ENCODE measurements around the gene SLC25A36. TPM values are rescaled to one million over a fixed set of nuclear protein-coding genes. Genes with fewer than 3 reads are reported as not detected.
"Not testable (repeated sequence)": the region's sequence is repeated elsewhere in the genome, so short reads cannot be mapped to it uniquely, and the experiment has no call there.

SLC25A36 gene
- total RNA-seq, 1 donor from 2014 or later: 63.8 TPM

DNA sequence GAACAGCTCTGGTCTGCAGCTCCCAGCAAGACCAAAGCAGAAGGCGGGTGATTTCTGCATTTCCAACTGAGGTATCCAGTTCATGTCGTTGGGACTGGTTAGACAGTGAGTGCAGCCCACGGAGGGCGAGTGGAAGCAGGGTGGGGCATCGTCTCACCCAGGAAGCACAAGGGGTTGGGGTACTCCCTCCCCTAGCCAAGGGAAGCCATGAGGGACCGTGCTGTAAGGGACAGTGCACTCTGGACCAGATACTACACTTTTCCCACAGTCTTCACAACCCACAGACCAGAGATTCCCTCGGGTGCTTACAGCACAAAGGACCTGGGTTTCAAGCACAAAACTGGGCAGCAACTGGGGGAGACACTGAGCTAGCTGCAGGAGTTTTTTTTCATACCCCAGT is 8.5 kb upstream of the SLC25A36 start:
- Histone ChIP-seq H3K36me3 (ENCODE audit: control insufficient read depth, insufficient read depth, low read length) (no peaks in the 10 kb centered on the region), H3K4me3 (ENCODE audit: low read depth, low read length) (no peak overlapping the region), H3K27me3 (ENCODE audit: control insufficient read depth, insufficient read depth, low read length) (no peaks in the 10 kb centered on the region)
- no peak for DNase-seq (ENCODE audit: low read depth)
- TF ChIP-seq, protein P1, sequence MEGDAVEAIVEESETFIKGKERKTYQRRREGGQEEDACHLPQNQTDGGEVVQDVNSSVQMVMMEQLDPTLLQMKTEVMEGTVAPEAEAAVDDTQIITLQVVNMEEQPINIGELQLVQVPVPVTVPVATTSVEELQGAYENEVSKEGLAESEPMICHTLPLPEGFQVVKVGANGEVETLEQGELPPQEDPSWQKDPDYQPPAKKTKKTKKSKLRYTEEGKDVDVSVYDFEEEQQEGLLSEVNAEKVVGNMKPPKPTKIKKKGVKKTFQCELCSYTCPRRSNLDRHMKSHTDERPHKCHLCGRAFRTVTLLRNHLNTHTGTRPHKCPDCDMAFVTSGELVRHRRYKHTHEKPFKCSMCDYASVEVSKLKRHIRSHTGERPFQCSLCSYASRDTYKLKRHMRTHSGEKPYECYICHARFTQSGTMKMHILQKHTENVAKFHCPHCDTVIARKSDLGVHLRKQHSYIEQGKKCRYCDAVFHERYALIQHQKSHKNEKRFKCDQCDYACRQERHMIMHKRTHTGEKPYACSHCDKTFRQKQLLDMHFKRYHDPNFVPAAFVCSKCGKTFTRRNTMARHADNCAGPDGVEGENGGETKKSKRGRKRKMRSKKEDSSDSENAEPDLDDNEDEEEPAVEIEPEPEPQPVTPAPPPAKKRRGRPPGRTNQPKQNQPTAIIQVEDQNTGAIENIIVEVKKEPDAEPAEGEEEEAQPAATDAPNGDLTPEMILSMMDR (IDR thresholded peaks at IDR 0.05; ENCODE audit: insufficient read depth, low read length, poor library complexity, severe bottlenecking): no peak

DNA sequence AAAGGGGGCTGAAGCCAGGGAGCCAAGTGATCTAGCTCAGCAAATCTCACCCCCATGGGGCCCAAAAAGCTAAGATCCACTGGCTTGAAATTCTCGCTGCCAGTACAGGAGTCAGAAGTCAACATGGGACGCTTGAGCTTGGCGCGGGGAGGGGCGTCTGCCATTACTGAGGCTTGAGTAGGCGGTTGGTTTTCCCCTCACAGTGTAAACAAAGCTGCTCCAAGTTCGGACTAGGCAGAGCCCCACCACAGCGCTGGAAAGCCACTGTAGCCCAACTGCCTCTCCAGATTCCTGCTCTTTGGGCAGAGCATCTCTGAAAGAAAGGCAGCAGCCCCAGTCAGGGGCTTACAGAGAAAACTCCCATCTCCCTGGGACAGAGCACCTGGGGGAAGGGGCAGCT is 8.1 kb upstream of the SLC25A36 start:
- no peak overlapping the region for H3K4me3 ChIP-seq (ENCODE audit: low read depth, low read length)
- no peaks in the 10 kb centered on the region for H3K36me3 ChIP-seq (ENCODE audit: control insufficient read depth, insufficient read depth, low read length)
- DNase-seq (ENCODE audit: low read depth): no peak
- H3K27me3 ChIP-seq (ENCODE audit: control insufficient read depth, insufficient read depth, low read length): no peaks in the 10 kb centered on the region
- TF ChIP-seq, protein P1 (IDR thresholded peaks at IDR 0.05; ENCODE audit: insufficient read depth, low read length, poor library complexity, severe bottlenecking): no peak

DNA sequence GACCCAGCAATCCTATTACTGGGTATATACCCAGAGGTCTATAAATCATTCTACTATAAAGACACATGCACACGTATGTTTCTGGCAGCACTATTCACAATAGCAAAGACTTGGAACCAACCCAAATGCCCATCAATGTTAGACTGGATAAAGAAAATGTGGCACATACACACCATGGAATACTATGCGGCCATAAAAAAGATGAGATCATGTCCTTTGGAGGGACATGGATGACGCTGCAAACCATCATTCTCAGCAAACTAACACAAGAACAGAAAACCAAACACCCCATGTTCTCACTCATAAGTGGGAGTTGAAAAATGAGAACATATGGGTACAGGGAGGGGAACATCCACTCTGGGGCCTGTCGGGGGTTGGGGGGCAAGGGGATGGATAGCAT is 2.3 kb upstream of the SLC25A36 start:
- H3K36me3 ChIP-seq (ENCODE audit: control insufficient read depth, insufficient read depth, low read length); H3K4me3 ChIP-seq (ENCODE audit: low read depth, low read length); H3K27me3 ChIP-seq (ENCODE audit: control insufficient read depth, insufficient read depth, low read length); DNase-seq (ENCODE audit: low read depth): not testable (repeated sequence)

DNA sequence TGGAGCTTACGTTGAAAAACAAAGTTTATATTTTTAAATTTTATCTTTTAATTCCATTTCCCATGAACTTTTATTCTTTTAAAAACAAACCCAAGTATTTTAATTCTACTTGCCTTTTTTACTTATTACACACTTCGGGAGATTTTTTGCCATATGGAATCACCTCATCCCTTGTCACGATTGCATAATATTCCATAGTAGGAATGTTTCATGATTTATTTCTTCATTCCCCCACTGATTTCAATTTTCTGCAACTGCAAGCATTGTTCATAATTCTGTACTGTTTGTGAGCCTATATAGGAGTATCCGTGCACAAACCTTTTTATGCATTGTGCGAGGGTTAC is 574 bp upstream of the SLC25A36 start:
- TF ChIP-seq, protein P1 (IDR thresholded peaks at IDR 0.05; ENCODE audit: insufficient read depth, low read length, poor library complexity, severe bottlenecking): no peak
- Histone ChIP-seq H3K4me3 (ENCODE audit: low read depth, low read length) (peak overlapping the region; percentile 85), H3K27me3 (ENCODE audit: control insufficient read depth, insufficient read depth, low read length) (no peaks in the 10 kb centered on the region), H3K36me3 (ENCODE audit: control insufficient read depth, insufficient read depth, low read length) (no peaks in the 10 kb centered on the region)
- DNase-seq (ENCODE audit: low read depth): no peak

DNA sequence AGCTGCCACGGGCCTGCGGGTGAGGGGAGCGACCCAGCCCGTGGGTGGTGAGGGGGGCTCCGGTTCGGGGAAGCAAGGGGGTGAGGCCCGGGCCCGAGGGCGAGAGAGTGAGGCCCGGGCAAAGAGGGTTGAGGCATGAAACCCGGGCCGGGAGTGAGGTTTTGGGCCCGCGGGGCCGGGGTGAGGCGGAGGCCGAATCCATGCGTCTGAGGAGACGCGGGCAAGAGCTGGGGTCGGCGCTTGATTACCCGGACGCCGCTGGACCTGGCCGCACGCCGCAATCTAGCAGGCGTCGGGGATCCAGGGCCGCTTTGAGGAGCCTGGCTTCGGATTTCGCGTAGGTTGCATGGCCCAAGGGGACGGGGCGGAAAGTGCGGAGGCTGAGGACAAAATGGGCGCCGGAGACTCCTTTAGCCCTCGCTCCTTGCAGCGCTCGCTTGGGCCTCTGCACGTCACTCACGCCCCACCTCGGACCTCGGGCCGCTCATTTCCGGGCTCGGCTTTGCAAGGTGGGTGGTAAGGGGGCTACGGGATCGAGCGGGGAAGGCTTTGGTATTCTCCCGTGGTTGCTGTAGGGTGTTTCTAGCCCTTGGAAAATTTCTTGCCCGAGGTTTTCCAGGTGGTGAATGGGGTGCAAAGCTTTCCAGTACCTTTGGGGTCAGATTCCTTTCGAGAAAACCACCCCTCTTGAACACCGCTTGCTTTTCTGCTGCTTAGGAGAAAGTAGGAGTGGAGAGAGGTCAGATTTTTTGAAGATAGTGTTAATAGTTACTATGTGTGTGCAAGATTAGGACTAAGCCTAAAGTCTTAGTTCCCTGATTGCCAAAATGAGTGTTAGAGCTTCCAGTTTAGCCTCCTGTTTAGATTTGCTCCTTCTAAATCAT is 827 bp downstream of the SLC25A36 start:
- TF ChIP-seq, protein P1 (IDR thresholded peaks at IDR 0.05; ENCODE audit: insufficient read depth, low read length, poor library complexity, severe bottlenecking): no peak
- Histone ChIP-seq H3K4me3 (ENCODE audit: low read depth, low read length) (peak overlapping the region; percentile 85), H3K36me3 (ENCODE audit: control insufficient read depth, insufficient read depth, low read length) (no peaks in the 10 kb centered on the region), H3K27me3 (ENCODE audit: control insufficient read depth, insufficient read depth, low read length) (no peaks in the 10 kb centered on the region)
- DNase-seq (ENCODE audit: low read depth): no peak

DNA sequence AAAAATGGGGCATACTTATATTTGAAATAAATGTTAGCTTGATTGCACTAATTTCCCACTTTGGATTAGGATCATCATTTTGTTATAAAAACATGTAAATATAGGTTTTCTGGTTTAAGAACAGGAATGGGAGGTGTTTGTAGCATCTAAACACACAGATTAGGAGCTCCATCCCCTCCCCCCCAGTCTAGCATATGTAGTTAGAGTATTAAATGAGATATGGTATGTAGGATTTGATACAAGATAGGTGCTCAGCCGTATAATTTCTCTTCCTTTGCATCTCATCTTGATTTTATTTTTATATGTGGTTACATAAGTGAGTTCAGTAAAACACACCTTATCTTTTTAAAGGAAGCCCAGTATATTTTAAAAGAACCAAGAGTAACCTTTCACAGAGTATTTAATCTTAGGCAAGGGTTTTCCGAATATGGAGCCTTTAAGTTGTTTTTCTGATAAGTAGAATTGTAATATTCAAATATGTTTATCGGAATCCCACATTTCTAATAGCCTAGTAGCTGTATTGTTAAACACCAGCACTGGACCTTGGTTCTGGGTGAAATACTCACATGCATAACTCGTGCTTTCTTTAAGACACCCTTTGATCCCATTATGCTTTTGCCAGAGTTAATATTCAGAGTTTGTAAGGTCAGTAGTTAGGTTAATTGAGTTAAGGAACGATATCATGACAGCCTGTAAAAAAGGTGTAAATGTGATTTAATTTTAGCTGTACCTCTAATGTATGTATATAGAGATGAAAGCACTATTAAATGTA is 2.3 kb downstream of the SLC25A36 start:
- Histone ChIP-seq H3K27me3 (ENCODE audit: control insufficient read depth, insufficient read depth, low read length) (no peaks in the 10 kb centered on the region), H3K4me3 (ENCODE audit: low read depth, low read length) (no peak overlapping the region), H3K36me3 (ENCODE audit: control insufficient read depth, insufficient read depth, low read length) (no peaks in the 10 kb centered on the region)
- TF ChIP-seq, protein P1 (IDR thresholded peaks at IDR 0.05; ENCODE audit: insufficient read depth, low read length, poor library complexity, severe bottlenecking): no peak
- no peak for DNase-seq (ENCODE audit: low read depth)
